Liver (tissue), 9 donors: Measurements from ENCODE around the gene PRSS37. TPM values are rescaled to one million over a fixed set of nuclear protein-coding genes. Genes with fewer than 3 reads are reported as not detected.

Experiments used
- DNase-seq: peaks from one replicate; pipeline ENCODE4 v3.0.0-alpha.2; 2017; ENCODE audit warnings: low spot score
- H3K27ac ChIP-seq, 2 donors: one replicate each; pipeline ENCODE4 v1.7.0; 2013; ENCODE audit warnings: inconsistent platforms in 2 of 2, low read length in 2 of 2, control low read depth in 1 of 2, low read depth in 1 of 2, mild to moderate bottlenecking in 1 of 2
- H3K27me3 ChIP-seq, 4 donors: one replicate each; pipeline versions ENCODE4 v1.6.1 to v1.7.0; 2013; ENCODE audit warnings: low read length in 3 of 4, inconsistent platforms in 1 of 4, mild to moderate bottlenecking in 1 of 4, moderate library complexity in 1 of 4; ENCODE audit not compliant: control insufficient read depth in 4 of 4, insufficient read depth in 4 of 4
- H3K36me3 ChIP-seq, 4 donors: one replicate each; pipeline versions ENCODE4 v1.6.1 to v1.7.0; 2013; ENCODE audit warnings: low read length in 3 of 4, mild to moderate bottlenecking in 3 of 4, low read depth in 1 of 4, moderate library complexity in 1 of 4; ENCODE audit not compliant: control insufficient read depth in 4 of 4, insufficient read depth in 3 of 4
- H3K4me1 ChIP-seq, 4 donors: one replicate each; pipeline versions ENCODE4 v1.6.1 to v1.7.0; 2013; ENCODE audit warnings: low read length in 3 of 4, mild to moderate bottlenecking in 3 of 4, moderate library complexity in 1 of 4; ENCODE audit not compliant: control insufficient read depth in 4 of 4, insufficient read depth in 4 of 4
- H3K4me3 ChIP-seq, 3 donors: one replicate each; pipeline versions ENCODE4 v1.6.1 to v1.7.0; 2013; ENCODE audit warnings: low read length in 3 of 3, control low read depth in 1 of 3, low read depth in 1 of 3, mild to moderate bottlenecking in 1 of 3
- H3K9ac ChIP-seq, 2 donors: one replicate each; pipeline ENCODE4 v1.7.0; 2013; ENCODE audit warnings: low read length in 2 of 2, mild to moderate bottlenecking in 2 of 2, moderate library complexity in 2 of 2, control low read depth in 1 of 2, low read depth in 1 of 2
- H3K9me3 ChIP-seq, 4 donors: one replicate each; pipeline versions ENCODE4 v1.6.1 to v1.7.0; 2013; ENCODE audit warnings: low read length in 3 of 4; ENCODE audit not compliant: control insufficient read depth in 4 of 4
- ATF3 ChIP-seq: IDR thresholded peaks from 2 replicates; pipeline ENCODE4 v1.6.1; 2016; ENCODE audit warnings: antibody characterized with exemption
- CTCF ChIP-seq: fragments of 150-350 bp; IDR thresholded peaks from 2 replicates; pipeline ENCODE4 v1.5.1; 2017; ENCODE audit warnings: improper control_type of control experiment, low read depth, low read length; ENCODE audit not compliant: missing input control
- EGR1 ChIP-seq, 2 donors: IDR thresholded peaks; 2 replicates each; pipeline ENCODE4 v1.6.1; 2016 to 2018; ENCODE audit warnings: antibody characterized with exemption in 2 of 2, low read depth in 2 of 2
- FOXA1 ChIP-seq: IDR thresholded peaks from 2 replicates; pipeline ENCODE4 v1.6.1; 2016; ENCODE audit warnings: antibody characterized with exemption
- GABPA ChIP-seq, 2 donors: IDR thresholded peaks in 1 of 2; conservative IDR thresholded peaks in 1 of 2; 2 replicates each; pipeline ENCODE4 v1.6.1; 2016; ENCODE audit warnings: antibody characterized with exemption in 2 of 2, mild to moderate bottlenecking in 1 of 2, moderate library complexity in 1 of 2
- HNF4G ChIP-seq: IDR thresholded peaks from 2 replicates; pipeline ENCODE4 v1.6.1; 2016; ENCODE audit warnings: antibody characterized with exemption
- JUND ChIP-seq, 2 donors: IDR thresholded peaks; 2 replicates each; pipeline ENCODE4 v1.6.1; 2016; ENCODE audit warnings: antibody characterized with exemption in 2 of 2
- REST ChIP-seq: IDR thresholded peaks from 2 replicates; pipeline ENCODE4 v1.6.1; 2016; ENCODE audit warnings: antibody characterized with exemption, mild to moderate bottlenecking
- SP1 ChIP-seq: IDR thresholded peaks from 2 replicates; pipeline ENCODE4 v1.6.1; 2018; ENCODE audit warnings: antibody characterized with exemption, mild to moderate bottlenecking
- YY1 ChIP-seq: IDR thresholded peaks from 2 replicates; pipeline ENCODE4 v1.6.1; 2016; ENCODE audit warnings: antibody characterized with exemption, mild to moderate bottlenecking
- WGBS: extraction: QIAGEN DNeasy Blood & Tissue Kit; methylation state at CpG from one replicate; pipeline ENCODE4 v1.1.7; 2013; 5-methylcytosine and 5-hydroxymethylcytosine counted together
- polyA plus RNA-seq, 2 donors: library from polyadenylated mRNA; stranded (reverse) in 1 of 2; unstranded in 1 of 2; fragments of 200-250 nt in 1 of 2; fragments of >200 nt in 1 of 2; fragmentation: Nextera tagmentation in 1 of 2; extraction: Ambion mirVana in 1 of 2; gene quantifications; one replicate each; pipeline versions ENCODE4 v1.2.1 to v1.2.3, GENCODE V29; 2013 to 2015
- total RNA-seq, 2 donors: library from RNA; depleted of rRNA; stranded (reverse); fragments of >200 nt; gene quantifications; one replicate each; pipeline ENCODE4 v1.2.3, GENCODE V29; 2014
- donor health status: healthy.
- donor health status: healthy.
- donor health status: healthy.
- donor health status: healthy.
- donor health status: healthy.

The PRSS37 gene
- total and polyA plus RNA-seq, 4 donors = 0.08 TPM; not detected in 3

GRCh38 chr7:141877365-141877764 is 36.1 kb upstream of the PRSS37 start:
- no peak overlapping the region for H3K27ac ChIP-seq
- DNase-seq = no peak
- no peaks in the 10 kb centered on the region for H3K36me3 ChIP-seq
- H3K9me3 ChIP-seq = peaks cover 0 to 3% (median 3%) of the 10 kb centered on the region in 4 donors
- H3K9ac ChIP-seq = no peak overlapping the region
- no peaks in the 10 kb centered on the region for H3K4me1 ChIP-seq
- no peak overlapping the region for H3K4me3 ChIP-seq
- WGBS = 87% methylated on average over 3 of the region's 3 CpGs
- no peaks in the 10 kb centered on the region for H3K27me3 ChIP-seq
- TF ChIP-seq CTCF (no peak), ATF3 (no peak), YY1 (no peak), SP1 (no peak)

GRCh38 chr7:141876371-141876770 is 35.1 kb upstream of the PRSS37 start:
- no peak for DNase-seq
- H3K4me1 ChIP-seq = no peaks in the 10 kb centered on the region
- no peaks in the 10 kb centered on the region for H3K36me3 ChIP-seq
- no peak overlapping the region for H3K4me3 ChIP-seq
- H3K9me3 ChIP-seq = peaks cover 0 to 3% (median 3%) of the 10 kb centered on the region in 4 donors
- WGBS = 70% methylated on average over 1 of the region's 1 CpG
- H3K9ac ChIP-seq = no peak overlapping the region
- no peak overlapping the region for H3K27ac ChIP-seq
- no peak for TF ChIP-seq CTCF
- no peak for TF ChIP-seq JUND (IDR thresholded peaks at IDR 0.05)
- TF ChIP-seq YY1 = no peak
- no peak for TF ChIP-seq GABPA (IDR thresholded peaks at IDR 0.05 in 1 of 2, conservative IDR thresholded peaks at IDR 0.05 in 1 of 2)
- TF ChIP-seq EGR1 (IDR thresholded peaks at IDR 0.05; ENCODE audit: low read depth in 2 of 2) = no peak
- TF ChIP-seq FOXA1 = no peak
- no peak for TF ChIP-seq REST
- H3K27me3 ChIP-seq = no peaks in the 10 kb centered on the region

GRCh38 chr7:141875453-141875852 is 34.2 kb upstream of the PRSS37 start:
- 87% methylated on average over 2 of the region's 2 CpGs for WGBS
- no peak for DNase-seq
- no peak overlapping the region for H3K27ac ChIP-seq

More at GRCh38 chr7:141875453-141875852, 34.2 kb upstream of the PRSS37 start:
- Histone ChIP-seq H3K4me3 (no peak overlapping the region), H3K9me3 (peaks cover 0 to 3% (median 2%) of the 10 kb centered on the region in 4 donors), H3K27me3 (no peaks in the 10 kb centered on the region), H3K9ac (no peak overlapping the region), H3K4me1 (no peaks in the 10 kb centered on the region), H3K36me3 (no peaks in the 10 kb centered on the region)
- TF ChIP-seq YY1 (no peak), EGR1 (IDR thresholded peaks at IDR 0.05; ENCODE audit: low read depth in 2 of 2) (no peak), HNF4G (no peak)
